Measurements from ENCODE around the gene STEAP4.

Gene STEAP4

DNA sequence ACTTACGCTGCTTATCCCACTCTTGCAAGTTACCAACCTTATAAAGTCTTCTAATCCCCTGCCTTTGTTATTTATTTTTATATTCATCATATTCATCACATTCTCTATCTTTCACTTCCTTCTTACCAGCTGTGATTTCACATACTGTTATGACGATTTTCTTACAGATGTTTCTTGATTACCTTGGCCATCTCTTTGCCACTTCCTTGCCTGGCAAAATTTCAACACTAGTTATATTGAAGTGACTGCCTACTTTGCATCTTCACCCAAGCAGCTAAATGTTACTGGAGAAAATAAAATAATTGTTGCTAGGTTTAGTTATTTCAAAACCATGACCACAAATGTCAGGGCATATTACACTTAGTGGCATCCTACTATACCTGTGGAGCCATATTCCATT is 8.8 kb upstream of the STEAP4 start:
- Histone ChIP-seq H3K9me3 (no peaks in the 10 kb centered on the region), H4K20me1 (no peaks in the 10 kb centered on the region), H3K36me3 (no peaks in the 10 kb centered on the region), H3K27ac (no peak overlapping the region), H3K4me3 (no peak overlapping the region), H3K27me3 (no peaks in the 10 kb centered on the region), H3K4me1 (no peaks in the 10 kb centered on the region), H3K9ac (no peak overlapping the region), H3K4me2 (no peak overlapping the region)
- TF ChIP-seq Cebpa-rat (IDR thresholded peaks at IDR 0.05) = no peak

DNA sequence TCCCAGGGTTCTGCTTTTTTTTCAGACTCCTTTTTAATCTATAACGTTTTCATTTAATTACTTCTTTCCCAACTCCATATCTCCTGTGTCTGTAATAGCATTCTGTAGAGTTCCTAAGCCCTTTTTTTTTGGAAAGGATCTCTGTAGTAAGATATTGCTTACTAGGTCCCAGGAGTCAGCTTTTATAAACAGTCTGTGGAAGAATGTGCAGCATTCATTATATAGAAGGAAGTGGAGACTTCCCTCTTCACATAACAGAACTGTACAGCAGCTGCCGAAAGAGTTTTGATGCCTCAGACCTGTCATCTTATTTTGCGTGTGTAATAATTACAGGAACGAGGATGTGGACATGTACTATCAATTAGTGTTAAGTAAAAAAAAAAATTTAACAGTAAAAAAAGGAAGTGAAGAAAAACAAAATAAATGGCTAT is 7.4 kb upstream of the STEAP4 start:
- no peak for TF ChIP-seq Cebpa-rat (IDR thresholded peaks at IDR 0.05)
- H3K4me1 ChIP-seq = no peaks in the 10 kb centered on the region
- no peak overlapping the region for H3K27ac ChIP-seq
- no peak overlapping the region for H3K4me3 ChIP-seq
- no peaks in the 10 kb centered on the region for H3K9me3 ChIP-seq
- H4K20me1 ChIP-seq = no peaks in the 10 kb centered on the region
- H3K9ac ChIP-seq = no peak overlapping the region
- no peaks in the 10 kb centered on the region for H3K36me3 ChIP-seq
- no peak overlapping the region for H3K4me2 ChIP-seq
- no peaks in the 10 kb centered on the region for H3K27me3 ChIP-seq

DNA sequence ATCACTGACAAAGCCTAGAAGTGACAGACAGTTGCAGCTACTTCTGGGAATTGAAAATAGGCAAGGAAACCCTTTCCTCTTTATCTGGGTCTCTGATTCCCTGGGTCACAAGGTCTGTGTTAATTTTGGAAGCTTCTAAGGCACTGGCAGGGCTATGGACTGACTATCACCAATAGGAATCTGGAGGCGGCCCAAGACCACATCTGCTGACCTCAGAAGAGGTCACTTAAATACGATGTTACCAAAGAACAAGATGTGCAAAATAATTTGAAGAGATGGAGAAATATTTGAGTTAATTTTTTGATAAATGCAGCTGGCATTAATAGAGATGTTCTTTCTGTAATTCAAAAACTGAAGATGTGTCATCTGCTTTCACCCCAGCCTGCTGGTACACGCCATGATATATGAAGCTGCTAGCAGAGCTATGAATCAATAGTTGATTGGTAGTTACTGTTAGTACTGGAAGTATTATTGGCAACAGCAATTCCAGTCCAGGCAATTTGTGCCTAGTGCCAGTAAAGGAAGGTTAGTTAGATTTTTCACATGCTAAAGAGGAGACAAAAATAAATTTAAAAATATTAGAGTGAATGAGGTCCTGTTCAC is 5.5 kb upstream of the STEAP4 start:
- Histone ChIP-seq H3K9ac (no peak overlapping the region), H3K36me3 (no peaks in the 10 kb centered on the region), H3K9me3 (no peaks in the 10 kb centered on the region), H3K4me1 (no peaks in the 10 kb centered on the region), H3K27me3 (no peaks in the 10 kb centered on the region), H3K27ac (no peak overlapping the region), H3K4me3 (no peak overlapping the region), H4K20me1 (no peaks in the 10 kb centered on the region), H3K4me2 (no peak overlapping the region)
- TF ChIP-seq Cebpa-rat (IDR thresholded peaks at IDR 0.05) = no peak

DNA sequence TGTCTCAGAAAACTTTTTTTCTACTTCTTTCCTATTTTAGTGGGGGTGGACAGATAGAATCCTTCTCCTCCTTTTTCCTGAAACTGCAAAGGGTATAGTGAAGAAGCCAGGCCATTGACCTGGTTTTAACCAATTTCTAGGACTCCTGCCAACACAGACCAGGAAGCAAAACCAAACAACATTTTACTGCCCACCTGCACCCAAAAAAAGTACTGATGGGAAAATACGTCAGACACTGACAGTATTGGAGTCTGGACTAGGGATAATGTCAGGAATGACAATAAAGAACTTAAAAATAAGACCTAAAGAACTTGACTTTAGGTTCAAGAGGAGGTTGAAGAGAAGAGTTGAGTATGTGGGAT is 5.0 kb upstream of the STEAP4 start:
- Histone ChIP-seq H3K36me3 (no peaks in the 10 kb centered on the region), H3K27ac (no peak overlapping the region), H3K4me2 (no peak overlapping the region), H3K9me3 (no peaks in the 10 kb centered on the region), H3K9ac (no peak overlapping the region), H3K4me3 (no peak overlapping the region), H3K4me1 (no peaks in the 10 kb centered on the region), H4K20me1 (no peaks in the 10 kb centered on the region), H3K27me3 (no peaks in the 10 kb centered on the region)
- no peak for TF ChIP-seq Cebpa-rat (IDR thresholded peaks at IDR 0.05)

GRCh38 chr7:88310956-88311674 is 4.4 kb upstream of the STEAP4 start:
- no peak for TF ChIP-seq Cebpa-rat (IDR thresholded peaks at IDR 0.05)
- H3K4me3 ChIP-seq = no peak overlapping the region
- H4K20me1 ChIP-seq = no peaks in the 10 kb centered on the region
- no peak overlapping the region for H3K27ac ChIP-seq
- no peaks in the 10 kb centered on the region for H3K27me3 ChIP-seq
- no peaks in the 10 kb centered on the region for H3K36me3 ChIP-seq
- H3K4me2 ChIP-seq = no peak overlapping the region
- H3K9ac ChIP-seq = no peak overlapping the region
- no peaks in the 10 kb centered on the region for H3K9me3 ChIP-seq
- H3K4me1 ChIP-seq = no peaks in the 10 kb centered on the region

DNA sequence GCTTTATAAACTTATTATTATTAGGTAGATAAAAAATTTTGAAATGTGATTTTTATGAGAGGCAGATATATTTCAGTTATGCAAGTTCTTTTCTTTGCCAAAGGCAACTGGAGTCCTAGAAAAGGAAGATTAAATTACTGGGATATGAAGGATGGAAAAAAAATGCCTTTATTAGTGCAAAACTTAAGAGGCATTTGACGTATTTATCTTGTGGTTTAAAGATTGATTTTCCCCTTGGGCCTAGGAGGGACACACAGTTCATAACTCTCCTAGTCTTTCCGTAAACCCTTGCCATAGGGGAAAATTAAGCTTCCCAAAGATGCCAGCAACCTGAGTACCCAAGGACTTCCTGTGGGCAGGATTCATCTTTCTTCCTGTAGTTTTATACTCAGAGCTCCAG is 3.1 kb upstream of the STEAP4 start:
- Histone ChIP-seq H3K4me1 (no peaks in the 10 kb centered on the region), H3K36me3 (no peaks in the 10 kb centered on the region), H3K9me3 (no peaks in the 10 kb centered on the region), H3K4me2 (no peak overlapping the region), H3K9ac (no peak overlapping the region), H4K20me1 (no peaks in the 10 kb centered on the region), H3K4me3 (no peak overlapping the region), H3K27me3 (no peaks in the 10 kb centered on the region), H3K27ac (no peak overlapping the region)
- no peak for TF ChIP-seq Cebpa-rat (IDR thresholded peaks at IDR 0.05)

DNA sequence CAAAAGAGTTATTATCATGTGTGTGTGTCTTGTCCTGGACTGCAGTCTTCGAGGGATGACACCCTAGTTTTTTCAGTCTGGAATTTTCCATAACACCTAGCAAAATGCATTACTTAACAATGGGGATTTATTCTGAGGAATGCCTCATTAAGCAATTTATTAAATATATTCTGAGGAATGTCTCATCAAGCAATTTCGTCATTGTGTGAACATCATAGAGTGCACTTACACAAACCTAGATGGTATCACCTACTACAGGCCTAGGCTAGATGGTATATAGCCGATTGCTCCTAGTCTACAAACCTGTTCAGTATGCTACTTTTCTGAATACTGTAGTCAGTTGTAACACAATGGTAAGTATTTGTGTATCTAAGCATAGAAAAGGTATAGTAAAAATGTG is 1.1 kb upstream of the STEAP4 start:
- Histone ChIP-seq H3K9ac (no peak overlapping the region), H3K27ac (no peak overlapping the region), H3K9me3 (no peaks in the 10 kb centered on the region), H3K4me3 (no peak overlapping the region), H4K20me1 (no peaks in the 10 kb centered on the region), H3K36me3 (no peaks in the 10 kb centered on the region), H3K4me2 (no peak overlapping the region), H3K27me3 (no peaks in the 10 kb centered on the region), H3K4me1 (no peaks in the 10 kb centered on the region)
- TF ChIP-seq Cebpa-rat (IDR thresholded peaks at IDR 0.05) = no peak

DNA sequence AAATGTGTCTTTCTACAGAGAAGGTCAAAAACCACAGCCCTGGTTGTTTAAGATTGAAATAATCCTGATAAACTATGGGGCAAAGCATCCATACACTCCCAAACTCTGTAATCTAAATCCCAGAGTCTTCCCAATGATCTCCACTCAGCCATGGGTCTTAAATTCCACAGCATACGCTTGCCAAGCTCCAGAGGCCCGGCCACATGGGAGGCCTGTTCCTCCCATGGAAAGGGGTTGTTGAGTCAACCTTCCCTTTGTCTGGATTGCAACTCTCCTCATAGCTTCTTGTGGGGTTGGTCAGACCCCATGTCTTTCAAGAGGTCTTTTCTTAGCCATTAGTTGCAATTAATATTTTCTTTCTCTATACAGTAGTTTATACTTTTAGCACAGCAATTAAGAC is 718 bp upstream of the STEAP4 start:
- Histone ChIP-seq H3K9ac (no peak overlapping the region), H3K27ac (no peak overlapping the region), H4K20me1 (no peaks in the 10 kb centered on the region), H3K4me3 (no peak overlapping the region), H3K9me3 (no peaks in the 10 kb centered on the region), H3K4me1 (no peaks in the 10 kb centered on the region), H3K4me2 (no peak overlapping the region), H3K27me3 (no peaks in the 10 kb centered on the region), H3K36me3 (no peaks in the 10 kb centered on the region)
- no peak for TF ChIP-seq Cebpa-rat (IDR thresholded peaks at IDR 0.05)

- Histone ChIP-seq H3K36me3 (no peaks in the 10 kb centered on the region), H3K27me3 (no peaks in the 10 kb centered on the region), H4K20me1 (no peaks in the 10 kb centered on the region), H3K9me3 (no peaks in the 10 kb centered on the region), H3K4me1 (no peaks in the 10 kb centered on the region), H3K4me3 (no peak overlapping the region), H3K9ac (no peak overlapping the region), H3K4me2 (no peak overlapping the region), H3K27ac (no peak overlapping the region)
- TF ChIP-seq Cebpa-rat (IDR thresholded peaks at IDR 0.05) = no peak
Observed at GRCh38 chr7:88305044-88305443, 1.6 kb downstream of the STEAP4 start.

GRCh38 chr7:88302486-88302885 is 4.2 kb downstream of the STEAP4 start:
- Histone ChIP-seq H3K9me3 (no peaks in the 10 kb centered on the region), H3K36me3 (no peaks in the 10 kb centered on the region), H3K4me2 (no peak overlapping the region), H3K9ac (no peak overlapping the region), H3K4me1 (no peaks in the 10 kb centered on the region), H3K4me3 (no peak overlapping the region), H3K27me3 (no peaks in the 10 kb centered on the region), H4K20me1 (no peaks in the 10 kb centered on the region), H3K27ac (no peak overlapping the region)
- no peak for TF ChIP-seq Cebpa-rat (IDR thresholded peaks at IDR 0.05)
